GM12891 (cell line): ENCODE measurements around the gene RBFOX2.
"Not testable (repeated sequence)": the region's sequence is repeated elsewhere in the genome, so short reads cannot be mapped to it uniquely, and the experiment has no call there.

ENCODE experiments used
- DNase-seq: peaks from one replicate; pipeline ENCODE4 v3.0.0; 2011; ENCODE audit warnings: low spot score; ENCODE audit not compliant: insufficient read length
- FAIRE-seq: peaks from 2 replicates; lab custom pipeline; 2011; peaks lifted over from hg19 to GRCh38; lab: Jason Lieb, UNC
- PAX5 ChIP-seq: IDR thresholded peaks from 2 replicates; pipeline ENCODE4 v1.6.1; 2011; ENCODE audit warnings: low read length, moderate library complexity, mild to moderate bottlenecking; ENCODE audit not compliant: insufficient read depth, severe bottlenecking
- POLR2A ChIP-seq: IDR thresholded peaks from 2 replicates; pipeline ENCODE4 v1.6.1; 2011; ENCODE audit warnings: low read depth, low read length, control low read depth
- POLR2AphosphoS5 ChIP-seq: IDR thresholded peaks from 2 replicates; pipeline ENCODE4 v1.6.1; 2011; ENCODE audit warnings: low read depth, low read length, control low read depth
- POU2F2 ChIP-seq: IDR thresholded peaks from 2 replicates; pipeline ENCODE4 v1.6.1; 2011; ENCODE audit warnings: low read depth, mild to moderate bottlenecking, control low read depth, low read length, moderate library complexity
- SPI1 ChIP-seq: IDR thresholded peaks from 2 replicates; pipeline ENCODE4 v1.6.1; 2011; ENCODE audit warnings: low read depth, low read length, control low read depth
- TAF1 ChIP-seq: IDR thresholded peaks from 2 replicates; pipeline ENCODE4 v1.6.1; 2011; ENCODE audit warnings: low read depth, low read length, control low read depth

RBFOX2 gene

GRCh38 chr22:36065775-36066544 lies 37.3 kb upstream of the RBFOX2 start:
- FAIRE-seq (peak; percentile 72), DNase-seq (peak; percentile 70)
- no peak for TF ChIP-seq TAF1
- no peak for TF ChIP-seq SPI1
- no peak for TF ChIP-seq PAX5
- no peak for TF ChIP-seq POU2F2
- no peak for TF ChIP-seq POLR2AphosphoS5
- TF ChIP-seq POLR2A = no peak

- DNase-seq (no peak), FAIRE-seq (peak; percentile 40)
- TF ChIP-seq SPI1 (no peak), POLR2AphosphoS5 (no peak), TAF1 (no peak), PAX5 (no peak), POLR2A (no peak), POU2F2 (no peak)
These were observed 36.8 kb upstream of the RBFOX2 start for GRCh38 chr22:36065462-36065774.

- DNase-seq = no peak
- no peak for TF ChIP-seq POLR2A
- TF ChIP-seq POLR2AphosphoS5 = no peak
- TF ChIP-seq TAF1 = no peak
- no peak for TF ChIP-seq PAX5
- TF ChIP-seq SPI1 = no peak
- FAIRE-seq = no peak
These were observed 35.7 kb upstream of the RBFOX2 start for GRCh38 chr22:36064358-36064757.

- TF ChIP-seq TAF1 (no peak), POLR2AphosphoS5 (no peak), SPI1 (no peak), PAX5 (no peak), POLR2A (no peak), POU2F2 (no peak)
- no peak for FAIRE-seq
- no peak for DNase-seq
These were observed 28.4 kb upstream of the RBFOX2 start for GRCh38 chr22:36056980-36057379.

- TF ChIP-seq POLR2A = no peak
- no peak for TF ChIP-seq POLR2AphosphoS5
- no peak for TF ChIP-seq POU2F2
- no peak for TF ChIP-seq PAX5
- no peak for DNase-seq
- no peak for FAIRE-seq
These were observed 27.0 kb upstream of the RBFOX2 start for GRCh38 chr22:36055376-36056295.

GRCh38 chr22:36054446-36054845 lies 25.8 kb upstream of the RBFOX2 start:
- not testable (repeated sequence) for DNase-seq, FAIRE-seq

- no peak for FAIRE-seq
- TF ChIP-seq TAF1 = no peak
- no peak for DNase-seq
These were observed 24.9 kb upstream of the RBFOX2 start for GRCh38 chr22:36053242-36054147.

- DNase-seq = no peak
- FAIRE-seq = no peak
- TF ChIP-seq POLR2AphosphoS5 (no peak), TAF1 (no peak), SPI1 (no peak), PAX5 (no peak), POLR2A (no peak), POU2F2 (no peak)
These were observed 23.9 kb upstream of the RBFOX2 start for GRCh38 chr22:36052505-36052941.

- DNase-seq = no peak
- FAIRE-seq = no peak
- TF ChIP-seq POLR2AphosphoS5 (no peak), POLR2A (no peak), TAF1 (no peak), POU2F2 (no peak), SPI1 (no peak), PAX5 (no peak)
These were observed 21.0 kb upstream of the RBFOX2 start for GRCh38 chr22:36049678-36049997.

GRCh38 chr22:36048911-36049677 lies 20.5 kb upstream of the RBFOX2 start:
- DNase-seq (no peak), FAIRE-seq (no peak)
- TF ChIP-seq PAX5 (no peak), POLR2AphosphoS5 (no peak), POLR2A (no peak), TAF1 (no peak), SPI1 (no peak), POU2F2 (no peak)

GRCh38 chr22:36044517-36044916 lies 15.9 kb upstream of the RBFOX2 start:
- not testable (repeated sequence) for FAIRE-seq, DNase-seq
